ENCODE measurements around the gene IL10. TPM values are rescaled to one million over a fixed set of nuclear protein-coding genes. Genes with fewer than 3 reads are reported as not detected.
A peak's percentile ranks its signal among the peaks of the same experiment; 100 is the strongest.

IL10 gene
- total RNA-seq, 1 donor from 2014 or later: 3.4 TPM

DNA sequence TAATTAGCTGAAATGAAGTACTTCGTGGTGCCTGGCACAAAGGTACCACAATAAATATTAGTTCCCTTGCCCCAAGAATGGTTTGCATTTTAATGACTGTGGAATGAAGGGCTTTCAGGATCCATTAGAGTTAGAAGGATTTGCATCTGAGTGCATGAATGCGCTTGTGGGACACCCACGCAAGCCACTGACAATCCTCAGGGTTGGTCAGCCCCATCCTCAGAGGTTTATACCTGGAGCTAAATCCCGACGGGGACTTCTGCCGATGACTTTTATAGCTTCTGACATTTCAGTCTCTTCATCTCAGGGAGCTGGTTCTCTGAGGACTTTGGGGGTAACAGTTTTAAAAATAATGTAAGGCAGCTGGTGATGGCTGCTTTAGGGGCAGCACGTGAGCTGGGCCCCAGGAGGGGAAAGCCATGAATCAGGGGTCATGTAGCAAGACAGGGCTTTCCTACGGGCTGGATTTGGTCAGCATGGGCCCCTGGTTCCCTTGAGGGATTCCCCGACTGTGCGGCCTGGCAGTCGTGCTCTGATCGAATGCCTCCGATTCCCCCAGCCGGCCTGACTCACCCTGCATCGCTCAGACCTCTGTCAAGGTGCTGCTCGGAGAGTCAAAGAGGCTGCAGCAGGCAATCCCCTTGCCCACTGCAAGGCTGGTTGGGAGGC is 20.8 kb upstream of the IL10 start:
- peak; percentile 64 for ATAC-seq (ENCODE audit: low read depth)
- H3K9me3 Mint-ChIP-seq: no peaks in the 10 kb centered on the region
- H3K4me1 Mint-ChIP-seq: peaks cover 83% of the 10 kb centered on the region
- CTCF ChIA-PET: interaction anchor here (1.0 to 1.8 kb wide), 5 partner anchors 10 to 58 kb away, joined by 4 to 10 read pairs (median 4); partner anchors contain the start of gene IL10
- no peaks in the 10 kb centered on the region for H3K27me3 Mint-ChIP-seq
- no peaks in the 10 kb centered on the region for H3K36me3 Mint-ChIP-seq (ENCODE audit: low read depth)
- intact Hi-C loops (cut with micrococcal nuclease): loop anchor here (1.0 to 5.0 kb wide), 2 partner anchors 9 to 114 kb away; no protein-coding TSS in a partner anchor
- H3K27ac Mint-ChIP-seq: peak overlapping the region; percentile 94
- peak overlapping the region; percentile 38 for H3K4me3 Mint-ChIP-seq
- POLR2A ChIA-PET: interaction anchor here (0.8 to 1.5 kb wide), 9 partner anchors 9 to 58 kb away, joined by 3 to 9 read pairs (median 4); partner anchors contain the start of gene IL10
- no peak for DNase-seq
- TF ChIP-seq, protein P1, sequence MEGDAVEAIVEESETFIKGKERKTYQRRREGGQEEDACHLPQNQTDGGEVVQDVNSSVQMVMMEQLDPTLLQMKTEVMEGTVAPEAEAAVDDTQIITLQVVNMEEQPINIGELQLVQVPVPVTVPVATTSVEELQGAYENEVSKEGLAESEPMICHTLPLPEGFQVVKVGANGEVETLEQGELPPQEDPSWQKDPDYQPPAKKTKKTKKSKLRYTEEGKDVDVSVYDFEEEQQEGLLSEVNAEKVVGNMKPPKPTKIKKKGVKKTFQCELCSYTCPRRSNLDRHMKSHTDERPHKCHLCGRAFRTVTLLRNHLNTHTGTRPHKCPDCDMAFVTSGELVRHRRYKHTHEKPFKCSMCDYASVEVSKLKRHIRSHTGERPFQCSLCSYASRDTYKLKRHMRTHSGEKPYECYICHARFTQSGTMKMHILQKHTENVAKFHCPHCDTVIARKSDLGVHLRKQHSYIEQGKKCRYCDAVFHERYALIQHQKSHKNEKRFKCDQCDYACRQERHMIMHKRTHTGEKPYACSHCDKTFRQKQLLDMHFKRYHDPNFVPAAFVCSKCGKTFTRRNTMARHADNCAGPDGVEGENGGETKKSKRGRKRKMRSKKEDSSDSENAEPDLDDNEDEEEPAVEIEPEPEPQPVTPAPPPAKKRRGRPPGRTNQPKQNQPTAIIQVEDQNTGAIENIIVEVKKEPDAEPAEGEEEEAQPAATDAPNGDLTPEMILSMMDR (IDR thresholded peaks at IDR 0.05): no peak

DNA sequence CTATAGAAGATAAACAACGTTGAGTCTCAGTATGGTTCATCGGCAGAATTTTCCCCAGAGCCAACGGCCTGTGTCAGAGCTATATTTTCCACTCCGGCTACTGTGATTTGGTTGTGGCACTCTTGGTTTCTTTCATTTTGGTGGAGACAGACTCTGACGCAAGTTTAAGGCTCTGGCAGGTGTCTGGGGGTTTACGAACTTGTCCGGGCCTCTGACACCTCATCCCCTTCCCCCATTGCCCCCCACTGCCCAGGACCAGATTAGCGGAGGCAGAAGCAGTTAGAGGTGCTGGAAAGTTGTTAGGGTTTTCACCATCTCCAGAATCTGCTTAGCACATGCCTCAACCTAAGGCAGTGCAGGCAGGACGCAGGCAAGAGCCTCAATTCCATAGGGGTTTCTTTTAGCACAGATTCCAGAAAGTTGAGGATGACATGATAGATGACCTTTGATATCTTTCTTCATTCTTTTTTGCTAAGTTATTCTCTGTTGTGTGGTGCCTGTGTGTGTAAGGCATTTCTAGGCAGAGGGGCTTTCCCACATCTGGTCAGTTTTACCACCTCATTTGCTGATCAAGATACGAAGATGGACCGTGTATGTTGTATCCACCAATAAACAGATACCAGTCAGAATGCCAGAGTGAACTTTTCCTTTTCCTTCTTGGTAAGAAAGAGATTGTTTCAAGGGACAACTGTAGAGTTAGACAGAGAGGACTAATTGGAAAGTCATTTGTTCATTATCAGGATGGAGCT is 18.4 kb upstream of the IL10 start:
- ATAC-seq (ENCODE audit: low read depth): peak; percentile 59
- no peaks in the 10 kb centered on the region for H3K27me3 Mint-ChIP-seq
- peak overlapping the region; percentile 94 for H3K27ac Mint-ChIP-seq
- ChIA-PET POLR2A (interaction anchor here (0.6 to 2.5 kb wide), 14 partner anchors 8 to 1018 kb away, joined by 3 to 16 read pairs (median 4); partner anchors contain the start of gene IL10), CTCF (interaction anchor here (0.7 to 1.7 kb wide), 3 partner anchors 17 to 56 kb away, joined by 3 to 5 read pairs (median 4); no protein-coding TSS in a partner anchor)
- H3K36me3 Mint-ChIP-seq (ENCODE audit: low read depth): no peaks in the 10 kb centered on the region
- H3K9me3 Mint-ChIP-seq: no peaks in the 10 kb centered on the region
- intact Hi-C loops (cut with micrococcal nuclease): loop anchor here (1.0 to 5.0 kb wide), 4 partner anchors 8 to 117 kb away; no protein-coding TSS in a partner anchor
- H3K4me3 Mint-ChIP-seq: peak overlapping the region; percentile 78
- H3K4me1 Mint-ChIP-seq: peaks cover 76% of the 10 kb centered on the region
- no peak for DNase-seq
- TF ChIP-seq, protein P1 (IDR thresholded peaks at IDR 0.05): no peak

DNA sequence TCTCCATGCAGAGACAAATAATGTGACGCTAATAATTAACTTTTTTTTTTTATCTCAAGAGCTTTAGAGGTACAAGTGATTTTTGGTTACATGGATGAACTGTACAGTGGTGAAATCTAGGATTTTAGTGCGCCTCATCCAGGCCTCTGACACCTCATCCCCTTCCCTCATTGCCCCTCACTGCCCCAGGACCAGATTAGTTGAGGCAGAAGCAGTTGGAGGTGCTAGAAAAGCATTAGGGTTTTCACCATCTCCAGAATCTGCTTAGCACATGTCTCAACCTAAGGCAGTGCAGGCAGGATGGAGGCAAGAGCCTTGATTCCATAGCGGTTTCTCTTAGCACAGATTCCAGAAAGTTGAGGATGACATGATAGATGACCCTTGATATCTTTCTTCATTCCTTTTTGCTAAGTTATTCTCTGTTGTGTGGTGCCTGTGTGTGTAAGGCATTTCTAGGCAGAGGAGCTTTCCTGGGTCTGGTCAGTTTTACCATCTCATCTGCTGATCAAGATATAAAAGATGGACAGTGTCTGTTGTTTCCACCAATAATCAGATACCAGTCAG is 16.3 kb upstream of the IL10 start:
- Mint-ChIP-seq H3K4me1 (peaks cover 76% of the 10 kb centered on the region), H3K9me3 (no peaks in the 10 kb centered on the region), H3K4me3 (no peak overlapping the region), H3K36me3 (ENCODE audit: low read depth) (no peaks in the 10 kb centered on the region), H3K27me3 (no peaks in the 10 kb centered on the region), H3K27ac (no peak overlapping the region)
- CTCF ChIA-PET: interaction anchor here (1.0 kb wide), 1 partner anchor 54 kb away, joined by 3 read pairs; no protein-coding TSS in a partner anchor
- intact Hi-C loops (cut with micrococcal nuclease): no loop called here
- DNase-seq (no peak), ATAC-seq (ENCODE audit: low read depth) (no peak)
- POLR2A ChIA-PET: interaction anchor here (0.6 to 1.7 kb wide), 4 partner anchors 12 to 49 kb away, joined by 3 to 5 read pairs (median 3); no protein-coding TSS in a partner anchor
- TF ChIP-seq, protein P1 (IDR thresholded peaks at IDR 0.05): no peak

DNA sequence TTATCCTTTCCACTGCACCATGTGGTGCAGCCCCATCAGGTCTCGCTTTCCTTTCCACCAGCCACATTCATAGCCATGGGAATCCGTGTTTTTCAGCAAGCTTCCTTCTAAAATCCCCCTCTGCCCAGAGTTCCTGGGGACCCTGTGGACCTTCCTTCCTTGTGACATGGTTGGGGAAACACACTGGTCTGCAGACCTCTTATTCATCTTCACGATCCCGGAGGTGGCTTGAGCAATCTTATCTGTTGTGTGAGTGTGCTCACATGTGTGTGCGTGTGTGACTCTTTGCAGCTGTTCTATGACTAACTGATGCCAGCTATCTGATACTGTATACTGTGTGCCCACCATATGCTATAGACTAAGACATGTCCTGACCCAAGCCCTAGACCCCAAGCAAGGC is 15.6 kb upstream of the IL10 start:
- intact Hi-C loops (cut with micrococcal nuclease): no loop called here
- ATAC-seq (ENCODE audit: low read depth) (no peak), DNase-seq (no peak)
- Mint-ChIP-seq H3K4me3 (no peak overlapping the region), H3K4me1 (peaks cover 75% of the 10 kb centered on the region), H3K9me3 (no peaks in the 10 kb centered on the region), H3K27me3 (no peaks in the 10 kb centered on the region), H3K27ac (peak overlapping the region; percentile 1), H3K36me3 (ENCODE audit: low read depth) (no peaks in the 10 kb centered on the region)
- POLR2A ChIA-PET: interaction anchor here (0.6 kb wide), 2 partner anchors 11 to 26 kb away, joined by 3 read pairs; no protein-coding TSS in a partner anchor
- CTCF ChIA-PET: interaction anchor here (1.0 kb wide), 1 partner anchor 53 kb away, joined by 3 read pairs; no protein-coding TSS in a partner anchor
- TF ChIP-seq, protein P1 (IDR thresholded peaks at IDR 0.05): no peak

Measured in activated B cell treated with CpG ODN at 0.5 μM for 24 hours (primary cell).